Type B pancreatic cell (in vitro differentiated cells): ENCODE data around the gene PLEKHG5. TPM values are rescaled to one million over a fixed set of nuclear protein-coding genes. Genes with fewer than 3 reads are reported as not detected.

Source experiments
- DNase-seq: peaks from one replicate; pipeline ENCODE4 v3.0.0; 2021; ENCODE audit warnings: mixed read lengths; ENCODE audit not compliant: unreplicated experiment; ENCODE audit errors: extremely low spot score
- H3K27ac Mint-ChIP-seq: 2 replicates; pipeline ENCODE4 v1.8.0; 2021; ENCODE audit warnings: mild to moderate bottlenecking, mixed read lengths
- H3K27me3 Mint-ChIP-seq: 2 replicates; pipeline ENCODE4 v1.8.0; 2021; ENCODE audit warnings: mixed read lengths
- H3K36me3 Mint-ChIP-seq: 2 replicates; pipeline ENCODE4 v1.8.0; 2021; ENCODE audit warnings: mixed read lengths
- H3K4me1 Mint-ChIP-seq: one replicate; pipeline ENCODE4 v1.8.0; 2021; ENCODE audit warnings: mixed read lengths; ENCODE audit not compliant: unreplicated experiment
- H3K4me3 Mint-ChIP-seq: 2 replicates; pipeline ENCODE4 v1.8.0; 2021; ENCODE audit warnings: mild to moderate bottlenecking, mixed read lengths
- H3K9me3 Mint-ChIP-seq: 2 replicates; pipeline ENCODE4 v1.8.0; 2021; ENCODE audit warnings: mixed read lengths
- long read RNA-seq: library from polyadenylated mRNA; unstranded; transcript quantifications from one replicate; pipeline ENCODE4 v2.0.0, GENCODE V29; 2020
- total RNA-seq: library from RNA; stranded (reverse); gene quantifications from 2 replicates; pipeline ENCODE4 v1.2.1, GENCODE V29; 2021; ENCODE audit warnings: low replicate concordance
- TF ChIP-seq, protein P1 (sequence below): fragments of 200-600 bp; sonication (generic); conservative IDR thresholded peaks from 2 replicates; pipeline ENCODE4 v1.5.0; 2021; ENCODE audit warnings: antibody characterized with exemption, mild to moderate bottlenecking

Gene PLEKHG5, protein sequence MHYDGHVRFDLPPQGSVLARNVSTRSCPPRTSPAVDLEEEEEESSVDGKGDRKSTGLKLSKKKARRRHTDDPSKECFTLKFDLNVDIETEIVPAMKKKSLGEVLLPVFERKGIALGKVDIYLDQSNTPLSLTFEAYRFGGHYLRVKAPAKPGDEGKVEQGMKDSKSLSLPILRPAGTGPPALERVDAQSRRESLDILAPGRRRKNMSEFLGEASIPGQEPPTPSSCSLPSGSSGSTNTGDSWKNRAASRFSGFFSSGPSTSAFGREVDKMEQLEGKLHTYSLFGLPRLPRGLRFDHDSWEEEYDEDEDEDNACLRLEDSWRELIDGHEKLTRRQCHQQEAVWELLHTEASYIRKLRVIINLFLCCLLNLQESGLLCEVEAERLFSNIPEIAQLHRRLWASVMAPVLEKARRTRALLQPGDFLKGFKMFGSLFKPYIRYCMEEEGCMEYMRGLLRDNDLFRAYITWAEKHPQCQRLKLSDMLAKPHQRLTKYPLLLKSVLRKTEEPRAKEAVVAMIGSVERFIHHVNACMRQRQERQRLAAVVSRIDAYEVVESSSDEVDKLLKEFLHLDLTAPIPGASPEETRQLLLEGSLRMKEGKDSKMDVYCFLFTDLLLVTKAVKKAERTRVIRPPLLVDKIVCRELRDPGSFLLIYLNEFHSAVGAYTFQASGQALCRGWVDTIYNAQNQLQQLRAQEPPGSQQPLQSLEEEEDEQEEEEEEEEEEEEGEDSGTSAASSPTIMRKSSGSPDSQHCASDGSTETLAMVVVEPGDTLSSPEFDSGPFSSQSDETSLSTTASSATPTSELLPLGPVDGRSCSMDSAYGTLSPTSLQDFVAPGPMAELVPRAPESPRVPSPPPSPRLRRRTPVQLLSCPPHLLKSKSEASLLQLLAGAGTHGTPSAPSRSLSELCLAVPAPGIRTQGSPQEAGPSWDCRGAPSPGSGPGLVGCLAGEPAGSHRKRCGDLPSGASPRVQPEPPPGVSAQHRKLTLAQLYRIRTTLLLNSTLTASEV
- total RNA-seq, result 28.5 and 30.6 TPM in 2 replicates
- long read RNA-seq, partial matches to known transcripts, result 1 of 1 reads
- long read RNA-seq, other reads (novel, unspliced or antisense), result 0 of 1 reads

DNA sequence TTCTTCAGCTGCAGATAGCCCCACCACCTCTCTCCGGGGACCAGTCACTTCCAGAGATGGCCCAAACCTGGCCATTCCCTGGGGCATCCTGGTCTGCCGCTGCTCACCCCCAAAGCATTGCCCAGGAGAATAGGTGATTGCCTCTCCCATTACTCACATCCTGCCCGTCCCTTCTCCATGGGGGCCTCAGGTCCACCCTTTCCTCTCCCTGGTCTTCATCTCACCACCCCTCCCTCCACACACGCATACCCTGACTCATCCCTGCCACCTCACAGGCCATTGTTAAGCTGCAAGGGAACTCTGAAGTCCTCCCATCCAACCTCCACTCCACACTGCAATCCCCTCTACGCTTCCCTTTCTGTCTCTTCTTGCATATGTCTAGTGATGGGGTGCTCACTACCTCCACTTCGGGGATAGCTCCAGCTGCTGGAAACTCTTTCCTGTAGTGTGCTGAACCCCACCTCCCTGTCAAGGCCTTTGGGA, at the start of gene PLEKHG5:
Gene PLEKHG5, minus strand, starts transcription at position 188 of the 483 bp plus-strand sequence. CDS start 14,096 bp downstream, outside the sequence.
- Mint-ChIP-seq H3K36me3 (no peaks in the 10 kb centered on the region), H3K9me3 (no peaks in the 10 kb centered on the region), H3K4me1 (peaks cover 28% of the 10 kb centered on the region), H3K4me3 (peak within 1 kb of the TSS; percentile 89), H3K27me3 (peaks cover under 1% of the 10 kb centered on the region), H3K27ac (peak within 1 kb of the TSS; percentile 81)
- TF ChIP-seq, protein P1, sequence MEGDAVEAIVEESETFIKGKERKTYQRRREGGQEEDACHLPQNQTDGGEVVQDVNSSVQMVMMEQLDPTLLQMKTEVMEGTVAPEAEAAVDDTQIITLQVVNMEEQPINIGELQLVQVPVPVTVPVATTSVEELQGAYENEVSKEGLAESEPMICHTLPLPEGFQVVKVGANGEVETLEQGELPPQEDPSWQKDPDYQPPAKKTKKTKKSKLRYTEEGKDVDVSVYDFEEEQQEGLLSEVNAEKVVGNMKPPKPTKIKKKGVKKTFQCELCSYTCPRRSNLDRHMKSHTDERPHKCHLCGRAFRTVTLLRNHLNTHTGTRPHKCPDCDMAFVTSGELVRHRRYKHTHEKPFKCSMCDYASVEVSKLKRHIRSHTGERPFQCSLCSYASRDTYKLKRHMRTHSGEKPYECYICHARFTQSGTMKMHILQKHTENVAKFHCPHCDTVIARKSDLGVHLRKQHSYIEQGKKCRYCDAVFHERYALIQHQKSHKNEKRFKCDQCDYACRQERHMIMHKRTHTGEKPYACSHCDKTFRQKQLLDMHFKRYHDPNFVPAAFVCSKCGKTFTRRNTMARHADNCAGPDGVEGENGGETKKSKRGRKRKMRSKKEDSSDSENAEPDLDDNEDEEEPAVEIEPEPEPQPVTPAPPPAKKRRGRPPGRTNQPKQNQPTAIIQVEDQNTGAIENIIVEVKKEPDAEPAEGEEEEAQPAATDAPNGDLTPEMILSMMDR, result no peak
- DNase-seq, result no peak

DNA sequence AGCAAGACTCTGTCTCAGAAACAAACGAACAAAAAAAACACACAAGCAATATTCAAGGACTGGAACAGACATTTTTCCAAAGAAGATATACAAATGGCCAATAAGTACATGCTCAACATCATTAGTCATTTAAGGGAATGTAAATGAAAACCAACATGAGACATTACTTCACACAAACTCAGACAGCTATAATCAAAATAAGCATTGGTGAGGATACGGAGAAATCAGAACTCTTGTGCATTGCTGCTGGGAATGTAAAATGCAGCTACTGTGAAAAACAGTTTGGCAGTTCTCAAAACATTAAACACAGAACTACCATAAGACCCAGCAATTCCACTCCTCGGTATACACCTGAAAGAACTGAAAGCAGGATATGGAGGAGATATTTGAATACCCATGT, 47.5 kb upstream of the PLEKHG5 start:
- Mint-ChIP-seq H3K4me3 (no peak overlapping the region), H3K9me3 (no peaks in the 10 kb centered on the region), H3K4me1 (no peaks in the 10 kb centered on the region), H3K27ac (no peak overlapping the region), H3K27me3 (no peaks in the 10 kb centered on the region), H3K36me3 (peaks cover 5% of the 10 kb centered on the region)
- TF ChIP-seq, protein P1, result no peak
- DNase-seq, result no peak

DNA sequence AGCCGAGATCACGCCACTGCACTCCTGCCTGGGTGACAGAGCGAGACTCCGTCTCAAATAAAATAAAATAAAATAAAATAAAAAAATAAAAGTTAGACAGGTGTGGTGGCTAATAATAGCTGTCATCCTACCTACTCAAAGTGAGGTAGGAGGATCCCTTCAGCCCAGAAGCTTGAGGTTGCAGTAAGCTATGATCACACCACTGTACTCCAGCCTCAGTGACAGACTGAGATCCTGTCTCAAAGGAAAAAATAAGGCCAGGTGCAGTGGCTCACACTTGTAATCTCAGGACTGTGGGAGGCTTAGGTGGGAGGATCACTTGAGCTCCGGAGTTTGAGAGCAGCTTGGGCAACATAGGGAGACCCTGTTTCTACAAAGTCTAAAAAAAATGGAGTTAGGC, 44.8 kb upstream of the PLEKHG5 start:
- H3K27ac Mint-ChIP-seq, result no peak overlapping the region
- no peaks in the 10 kb centered on the region for H3K4me1 Mint-ChIP-seq
- TF ChIP-seq, protein P1, result no peak
- no peaks in the 10 kb centered on the region for H3K9me3 Mint-ChIP-seq
- no peaks in the 10 kb centered on the region for H3K27me3 Mint-ChIP-seq
- DNase-seq, result no peak
- peaks cover 17% of the 10 kb centered on the region for H3K36me3 Mint-ChIP-seq
- no peak overlapping the region for H3K4me3 Mint-ChIP-seq

DNA sequence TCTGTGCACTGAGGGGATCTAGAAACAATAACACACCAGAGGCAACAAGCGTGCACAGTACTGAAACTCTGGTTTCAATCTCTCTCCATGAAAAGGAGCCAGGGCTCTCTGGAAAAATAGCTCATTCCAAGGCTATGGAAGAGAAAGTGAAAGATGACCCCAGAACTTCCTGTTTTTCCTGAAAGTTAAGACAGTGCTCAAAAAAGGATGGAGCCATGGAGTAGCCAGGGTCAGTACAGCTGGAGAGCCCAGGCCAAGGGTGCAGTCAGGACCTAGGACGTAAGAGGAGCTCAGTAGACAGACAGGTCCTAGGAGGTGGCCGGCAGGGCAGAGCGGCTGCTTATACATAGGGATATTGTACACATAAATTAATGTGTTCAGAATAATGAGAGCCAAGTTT, 43.7 kb upstream of the PLEKHG5 start:
- Mint-ChIP-seq H3K27me3 (no peaks in the 10 kb centered on the region), H3K36me3 (peaks cover 17% of the 10 kb centered on the region), H3K4me1 (no peaks in the 10 kb centered on the region), H3K4me3 (no peak overlapping the region), H3K9me3 (no peaks in the 10 kb centered on the region), H3K27ac (no peak overlapping the region)
- TF ChIP-seq, protein P1, result no peak
- no peak for DNase-seq

DNA sequence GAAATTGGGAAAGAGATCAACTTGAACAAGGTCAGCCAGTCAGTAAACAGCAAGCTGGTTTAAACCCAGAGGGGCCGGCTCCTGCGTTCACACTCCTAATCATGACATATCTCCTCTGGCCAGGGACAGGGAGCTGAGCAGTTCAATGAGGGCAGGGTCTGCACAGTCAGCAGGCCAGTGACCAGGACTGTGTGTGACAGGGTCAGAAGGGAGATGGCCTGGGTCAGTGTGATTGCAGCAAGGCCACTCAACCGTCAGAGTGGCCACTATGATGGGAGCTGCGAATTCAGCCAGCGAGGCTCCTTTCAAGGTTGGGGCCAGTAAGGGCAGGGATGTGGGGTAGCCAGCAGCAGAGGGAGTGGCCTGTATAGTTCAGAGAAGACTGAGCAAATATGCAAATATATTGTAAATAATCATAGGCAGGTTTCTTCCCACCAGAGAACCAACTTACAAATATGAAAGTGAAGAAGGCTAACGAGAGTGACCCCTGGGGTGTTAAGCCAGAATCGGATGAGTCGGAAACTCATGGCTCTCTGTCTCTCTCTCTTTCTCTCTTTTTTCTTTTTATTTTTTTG, 42.9 kb upstream of the PLEKHG5 start:
- TF ChIP-seq, protein P1, result no peak
- no peak for DNase-seq
- Mint-ChIP-seq H3K27ac (no peak overlapping the region), H3K4me1 (no peaks in the 10 kb centered on the region), H3K27me3 (no peaks in the 10 kb centered on the region), H3K9me3 (no peaks in the 10 kb centered on the region), H3K4me3 (no peak overlapping the region), H3K36me3 (peaks cover 17% of the 10 kb centered on the region)
